Measurements from ENCODE around the gene EXD2.
"Not testable (repeated sequence)": the region's sequence is repeated elsewhere in the genome, so short reads cannot be mapped to it uniquely, and the experiment has no call there.

The EXD2 gene, protein sequence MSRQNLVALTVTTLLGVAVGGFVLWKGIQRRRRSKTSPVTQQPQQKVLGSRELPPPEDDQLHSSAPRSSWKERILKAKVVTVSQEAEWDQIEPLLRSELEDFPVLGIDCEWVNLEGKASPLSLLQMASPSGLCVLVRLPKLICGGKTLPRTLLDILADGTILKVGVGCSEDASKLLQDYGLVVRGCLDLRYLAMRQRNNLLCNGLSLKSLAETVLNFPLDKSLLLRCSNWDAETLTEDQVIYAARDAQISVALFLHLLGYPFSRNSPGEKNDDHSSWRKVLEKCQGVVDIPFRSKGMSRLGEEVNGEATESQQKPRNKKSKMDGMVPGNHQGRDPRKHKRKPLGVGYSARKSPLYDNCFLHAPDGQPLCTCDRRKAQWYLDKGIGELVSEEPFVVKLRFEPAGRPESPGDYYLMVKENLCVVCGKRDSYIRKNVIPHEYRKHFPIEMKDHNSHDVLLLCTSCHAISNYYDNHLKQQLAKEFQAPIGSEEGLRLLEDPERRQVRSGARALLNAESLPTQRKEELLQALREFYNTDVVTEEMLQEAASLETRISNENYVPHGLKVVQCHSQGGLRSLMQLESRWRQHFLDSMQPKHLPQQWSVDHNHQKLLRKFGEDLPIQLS

DNA sequence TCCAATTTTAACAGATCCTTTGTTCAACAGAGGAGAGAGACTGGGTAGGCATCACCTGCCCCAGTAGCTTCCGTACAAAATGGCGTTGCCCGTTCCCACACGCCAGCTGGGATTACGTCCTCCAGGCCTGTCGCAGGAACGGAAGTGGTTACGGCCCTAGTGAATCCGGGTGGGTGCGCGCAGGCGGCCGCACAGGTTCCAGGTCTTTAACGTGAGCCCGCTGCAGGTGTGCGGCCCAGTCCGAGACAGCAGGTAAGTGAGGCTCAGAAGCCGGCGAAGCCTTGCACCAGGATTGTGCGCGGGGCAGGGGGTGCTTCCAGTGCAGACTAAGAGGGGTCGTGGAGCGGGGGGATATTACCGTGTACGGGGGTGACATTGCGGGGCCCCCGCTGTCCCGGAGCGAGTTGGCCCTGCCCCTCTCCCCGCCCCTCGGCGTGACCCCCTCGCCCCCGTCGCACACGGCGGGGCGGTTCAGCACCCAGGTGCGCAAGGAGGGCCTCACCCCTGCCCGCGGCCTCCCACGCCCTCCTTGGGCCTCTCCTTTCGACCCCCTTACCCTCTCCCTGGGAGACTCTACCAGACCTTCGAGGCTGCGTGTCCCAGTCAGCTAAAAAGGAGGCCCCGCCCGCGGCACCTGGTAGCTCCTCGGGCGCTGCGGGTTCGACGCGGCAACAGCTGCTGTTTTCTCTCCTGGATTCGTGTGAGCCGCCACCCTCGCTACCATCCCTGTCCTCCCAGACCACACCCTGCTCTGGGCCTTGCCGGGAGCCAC, at the start of gene EXD2:
Gene EXD2 (plus strand): TSS at position 159 of the 772 bp plus-strand sequence. CDS start 17,973 bp downstream, outside the sequence.
- DNase-seq, result peak; percentile 96 to 98

GRCh38 chr14:69141550-69141949, 49.7 kb upstream of the EXD2 start:
- no peak for DNase-seq

DNA sequence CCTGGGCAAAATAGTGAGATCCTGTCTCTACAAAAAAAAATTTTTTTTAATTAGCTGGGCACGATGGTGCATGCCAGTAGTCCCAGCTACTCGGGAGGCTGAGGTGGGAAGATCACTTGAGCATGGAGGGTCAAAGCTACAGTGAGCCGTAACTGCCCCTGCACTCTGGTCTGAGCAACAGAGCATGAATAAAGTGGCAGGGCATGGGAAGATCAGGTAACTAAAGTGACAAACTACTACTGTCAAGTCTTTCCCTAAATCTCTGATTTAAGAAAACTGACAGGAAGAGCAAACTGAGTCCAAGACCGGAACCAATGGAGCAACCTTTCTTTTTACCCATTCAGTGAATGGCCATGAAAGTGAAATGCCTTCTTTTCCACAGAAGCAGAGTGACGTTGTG, 49.2 kb upstream of the EXD2 start:
- DNase-seq, result no peak

DNA sequence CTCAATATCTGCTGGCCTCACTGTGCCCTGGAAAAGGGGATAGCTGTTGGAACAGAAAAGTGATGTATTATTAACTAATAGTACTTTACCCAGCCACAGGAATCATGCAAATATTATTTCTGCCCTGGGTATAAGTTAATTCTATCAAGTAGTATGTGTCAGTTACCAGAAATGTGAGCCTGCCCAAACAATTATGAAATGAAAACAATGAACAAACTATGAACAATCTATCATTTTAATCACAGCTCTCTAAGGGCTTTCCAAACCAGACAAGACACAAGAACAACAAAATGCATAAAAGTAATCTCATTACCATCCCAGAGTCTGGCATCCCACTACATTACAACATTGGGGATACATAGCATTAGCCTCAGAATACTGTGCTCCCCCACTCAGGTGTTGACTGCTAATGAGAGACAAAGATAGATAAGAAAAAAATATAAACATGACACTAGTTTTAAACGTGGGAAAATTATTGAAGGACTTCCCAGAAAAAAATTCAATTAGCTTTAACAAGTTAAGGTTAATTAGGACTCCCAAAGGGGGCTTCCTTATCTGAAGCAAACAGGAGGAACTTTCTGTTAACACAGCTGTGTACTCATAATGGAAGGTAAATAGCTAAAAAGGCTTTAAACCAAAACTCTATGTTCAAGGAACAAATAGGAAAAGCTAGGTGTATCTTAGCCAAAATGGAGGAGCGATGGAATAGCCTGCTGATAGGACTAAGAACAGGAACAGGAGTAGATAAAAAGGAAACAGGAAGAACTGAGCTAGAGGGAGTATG, 41.6 kb upstream of the EXD2 start:
- no peak for DNase-seq

GRCh38 chr14:69151458-69152180, 39.7 kb upstream of the EXD2 start:
- DNase-seq, result peak; percentile 85 to 91

- DNase-seq, result peak; percentile 71 to 79
Observed at GRCh38 chr14:69152181-69152901, 39.0 kb upstream of the EXD2 start.

GRCh38 chr14:69152902-69153151, 38.5 kb upstream of the EXD2 start, which contains the start of gene DCAF5:
DCAF5 (minus strand) TSS chr14:69153119; CDS start chr14:69152978, 141 bp downstream.
- no peak for DNase-seq

DNA sequence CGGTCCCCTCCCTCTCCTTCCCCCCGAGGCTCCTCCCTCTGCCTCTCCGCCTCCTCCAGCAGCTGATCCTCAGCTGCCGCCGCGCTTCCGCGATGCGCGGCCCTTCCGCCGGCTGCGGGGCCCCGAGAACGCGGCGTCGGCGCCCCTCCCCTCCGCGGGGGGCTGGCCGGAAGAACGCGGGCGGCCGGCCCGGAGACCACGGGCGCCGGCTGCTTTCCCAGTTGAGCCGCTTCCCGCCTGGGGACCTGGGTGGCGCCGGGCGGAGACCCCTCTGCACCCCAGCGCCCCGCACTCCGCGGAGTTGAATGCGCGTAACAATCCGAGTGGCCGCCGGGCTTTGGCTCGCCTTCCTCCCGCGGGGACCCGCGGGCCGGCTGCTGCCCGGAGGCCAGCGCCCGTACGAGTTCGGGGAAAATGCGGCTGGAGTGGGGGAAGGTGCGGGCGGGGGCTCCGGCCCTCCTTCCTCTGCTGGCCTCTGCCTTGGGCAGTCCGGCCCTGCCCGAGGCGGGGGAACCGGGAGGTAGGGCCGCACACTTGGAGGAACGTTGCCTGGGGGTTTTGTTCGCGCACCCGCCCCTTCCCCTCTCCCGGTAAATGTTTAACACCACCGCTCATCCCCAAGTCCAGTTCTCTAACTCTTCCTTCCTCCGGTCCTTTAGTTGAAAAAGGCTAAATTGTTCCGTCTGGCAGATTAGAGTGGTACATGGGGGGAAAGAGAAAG, 38.0 kb upstream of the EXD2 start:
- peak; percentile 91 to 94 for DNase-seq

GRCh38 chr14:69153873-69154270, 37.4 kb upstream of the EXD2 start:
- peak; percentile 79 to 90 for DNase-seq

GRCh38 chr14:69154779-69155178, 36.5 kb upstream of the EXD2 start:
- DNase-seq, result peak in 1 of 2 experiments; percentile 30

DNA sequence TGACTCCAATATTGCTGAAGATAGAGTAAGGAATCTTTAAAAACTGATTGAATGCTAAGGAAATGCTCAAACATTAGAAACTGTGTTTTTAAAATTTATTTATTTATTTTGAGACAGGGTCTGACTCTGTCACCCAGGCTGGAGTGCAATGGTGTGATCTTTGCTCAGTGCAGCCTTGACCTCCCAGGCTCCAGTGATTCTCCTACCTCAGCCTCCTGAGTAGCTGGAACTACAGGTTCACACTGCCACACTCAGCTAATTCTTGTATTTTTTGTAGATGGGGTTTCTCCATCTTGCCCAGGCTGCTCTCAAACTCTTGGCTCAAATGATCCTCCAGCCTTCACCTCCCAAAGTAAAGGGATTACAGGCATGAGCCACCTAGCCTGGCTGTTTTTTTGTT, 35.1 kb upstream of the EXD2 start:
- DNase-seq, result no peak

GRCh38 chr14:69161590-69161989, 29.7 kb upstream of the EXD2 start:
- no peak for DNase-seq

DNA sequence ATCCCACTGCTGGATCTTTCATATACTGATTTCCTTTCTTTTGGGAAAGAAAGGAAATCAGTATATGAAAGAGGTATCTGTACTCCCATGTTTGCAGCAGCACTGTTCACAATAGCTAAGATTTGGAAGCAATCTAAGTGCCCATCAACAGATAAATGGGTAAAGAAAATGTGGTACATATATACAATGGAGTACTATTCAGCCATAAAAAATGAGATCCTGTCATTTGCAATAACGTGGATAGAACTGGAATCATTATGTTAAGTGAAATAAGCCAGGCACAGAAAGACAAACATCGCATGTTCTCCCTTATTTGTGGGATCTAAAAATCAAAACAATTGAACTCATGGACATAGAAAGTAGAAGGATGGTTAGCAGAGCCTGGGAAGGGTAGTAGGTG, 25.5 kb upstream of the EXD2 start:
- not testable (repeated sequence) for DNase-seq

DNA sequence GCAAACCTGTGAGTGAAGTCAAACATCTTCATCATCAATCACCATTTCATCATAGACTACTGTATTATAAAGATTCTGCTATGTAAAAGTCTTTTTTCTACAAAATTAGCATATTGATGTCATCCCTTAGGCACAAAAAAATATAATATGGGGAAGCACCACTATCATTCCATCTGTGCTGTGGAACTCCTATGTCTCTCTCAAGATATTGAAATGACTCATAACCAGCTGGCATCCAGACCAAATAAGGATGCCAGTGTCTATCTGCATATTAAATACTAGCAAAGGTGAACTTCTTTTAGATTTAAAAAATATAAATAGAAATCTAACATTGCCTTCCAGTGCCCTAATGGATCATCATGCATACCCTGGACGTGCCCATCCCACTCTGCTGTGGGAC, 20.5 kb upstream of the EXD2 start:
- peak in 1 of 2 experiments; percentile 23 for DNase-seq

- no peak for DNase-seq
Observed at GRCh38 chr14:69171569-69171968, 19.7 kb upstream of the EXD2 start.

DNA sequence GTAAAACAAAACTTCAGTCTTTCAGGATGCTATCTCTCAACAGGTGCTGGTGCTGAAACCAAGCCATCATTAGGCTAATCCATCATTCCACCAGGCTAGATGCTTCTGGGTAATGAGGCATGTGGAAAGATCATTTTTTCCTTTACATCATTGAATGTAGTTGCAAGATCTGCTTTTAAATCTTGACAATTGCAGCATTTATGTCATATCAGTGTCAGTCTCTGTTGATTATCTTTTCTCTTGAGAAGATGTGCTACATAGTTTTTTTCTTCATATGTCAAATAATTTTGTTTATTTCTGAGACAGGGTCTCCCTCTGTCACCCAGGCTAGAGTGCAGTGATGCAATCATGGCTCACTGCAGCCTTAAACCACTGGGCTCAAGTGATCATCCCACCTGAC, 16.2 kb upstream of the EXD2 start:
- DNase-seq, result no peak

DNA sequence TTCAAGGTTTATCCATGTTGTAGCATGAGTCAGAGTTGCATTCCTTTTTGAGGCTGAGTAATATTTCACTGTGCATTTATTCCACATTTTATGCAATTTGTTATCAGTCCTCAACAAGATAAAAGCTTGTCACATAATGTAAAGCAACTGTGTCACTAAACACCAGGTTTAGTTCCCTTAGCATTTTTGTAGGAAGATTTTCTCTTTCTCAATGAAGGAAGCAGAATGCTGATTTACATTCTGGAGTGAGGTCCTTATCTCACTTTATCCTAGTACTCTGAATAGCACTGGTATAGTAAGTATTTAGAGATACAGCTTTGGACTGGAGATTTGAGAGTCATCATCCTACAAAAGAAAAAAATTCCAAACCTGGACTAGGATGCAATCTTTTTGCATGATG, 9.8 kb upstream of the EXD2 start:
- no peak for DNase-seq

- not testable (repeated sequence) for DNase-seq
Observed at GRCh38 chr14:69182580-69182979, 8.7 kb upstream of the EXD2 start.

GRCh38 chr14:69183735-69184134, 7.6 kb upstream of the EXD2 start:
- DNase-seq, result no peak

GRCh38 chr14:69190191-69190590, 1.1 kb upstream of the EXD2 start:
- no peak for DNase-seq

GRCh38 chr14:69193721-69194120, 2.4 kb downstream of the EXD2 start:
- DNase-seq, result no peak

Measured in NCI-H524 (cell line).